Epithelial cell of proximal tubule (primary cell): Measurements from ENCODE around the gene COLEC11. TPM values are rescaled to one million over a fixed set of nuclear protein-coding genes. Genes with fewer than 3 reads are reported as not detected.

Experiments used
- DNase-seq: peaks from one replicate; pipeline ENCODE4 v3.0.0-alpha.2; 2011; ENCODE audit warnings: low read depth
- H3K4me3 ChIP-seq: 2 replicates; pipeline ENCODE4 v1.5.1; 2011; ENCODE audit warnings: low read depth, mild to moderate bottlenecking, low read length
- total RNA-seq: library from RNA; depleted of rRNA; stranded (reverse); fragments of >200 nt; gene quantifications from 2 replicates; pipeline ENCODE4 v1.2.3, GENCODE V29; 2015
- TF ChIP-seq, protein P1 (sequence below): conservative IDR thresholded peaks from 2 replicates; pipeline ENCODE4 v1.5.1; 2012; ENCODE audit warnings: low read depth, mild to moderate bottlenecking, low read length

The COLEC11 gene
- total RNA-seq, 1 donor from 2014 or later: 0.40 TPM

DNA sequence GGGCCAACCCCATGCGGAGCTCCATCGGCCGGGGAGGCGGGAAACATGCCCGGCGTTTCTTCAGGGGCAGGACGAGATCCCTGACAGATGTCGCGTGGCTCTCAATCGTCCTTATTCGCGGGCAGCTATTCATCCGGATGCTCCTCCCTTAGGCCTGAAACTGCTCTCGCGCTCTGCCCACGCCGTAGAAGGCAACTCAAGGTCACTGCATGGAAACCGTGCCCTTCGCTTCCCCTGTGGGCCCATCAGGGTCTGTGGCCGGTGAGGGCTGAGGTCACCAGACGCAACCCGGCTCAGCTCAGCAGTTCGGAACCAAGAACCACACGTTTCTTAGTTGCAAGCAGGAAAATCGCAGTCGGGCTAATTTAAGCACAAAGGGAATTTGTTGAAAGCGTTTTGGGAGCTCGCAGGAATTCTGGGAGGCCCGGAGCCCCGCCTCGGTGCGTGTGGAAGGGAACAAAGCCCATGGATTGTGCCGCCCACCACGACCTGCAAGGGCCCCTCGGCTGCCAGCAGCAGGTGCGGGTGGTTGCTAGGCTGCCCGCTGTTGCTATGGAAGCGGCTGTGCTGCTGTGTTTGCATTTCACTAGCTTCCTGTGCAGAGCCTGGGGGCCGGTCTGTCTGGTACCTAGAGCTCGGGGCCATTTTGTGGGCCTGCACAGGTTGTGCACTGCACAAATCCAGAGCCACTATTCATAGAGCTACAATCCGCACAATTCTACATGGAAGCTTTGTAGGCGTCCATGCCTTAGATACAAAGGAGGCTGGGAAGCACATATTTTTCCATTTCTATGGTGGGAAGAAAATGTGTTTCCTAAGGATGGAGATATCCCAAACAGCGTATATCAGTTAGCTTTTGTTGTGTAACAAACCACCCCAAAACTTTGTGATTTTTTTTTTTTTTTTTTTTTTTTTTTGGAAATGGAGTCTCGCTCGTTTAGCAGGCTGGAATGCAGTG is 57.1 kb downstream of the COLEC11 start:
- TF ChIP-seq, protein P1, sequence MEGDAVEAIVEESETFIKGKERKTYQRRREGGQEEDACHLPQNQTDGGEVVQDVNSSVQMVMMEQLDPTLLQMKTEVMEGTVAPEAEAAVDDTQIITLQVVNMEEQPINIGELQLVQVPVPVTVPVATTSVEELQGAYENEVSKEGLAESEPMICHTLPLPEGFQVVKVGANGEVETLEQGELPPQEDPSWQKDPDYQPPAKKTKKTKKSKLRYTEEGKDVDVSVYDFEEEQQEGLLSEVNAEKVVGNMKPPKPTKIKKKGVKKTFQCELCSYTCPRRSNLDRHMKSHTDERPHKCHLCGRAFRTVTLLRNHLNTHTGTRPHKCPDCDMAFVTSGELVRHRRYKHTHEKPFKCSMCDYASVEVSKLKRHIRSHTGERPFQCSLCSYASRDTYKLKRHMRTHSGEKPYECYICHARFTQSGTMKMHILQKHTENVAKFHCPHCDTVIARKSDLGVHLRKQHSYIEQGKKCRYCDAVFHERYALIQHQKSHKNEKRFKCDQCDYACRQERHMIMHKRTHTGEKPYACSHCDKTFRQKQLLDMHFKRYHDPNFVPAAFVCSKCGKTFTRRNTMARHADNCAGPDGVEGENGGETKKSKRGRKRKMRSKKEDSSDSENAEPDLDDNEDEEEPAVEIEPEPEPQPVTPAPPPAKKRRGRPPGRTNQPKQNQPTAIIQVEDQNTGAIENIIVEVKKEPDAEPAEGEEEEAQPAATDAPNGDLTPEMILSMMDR: no peak
- H3K4me3 ChIP-seq: peak overlapping the region; percentile 33
- no peak for DNase-seq

DNA sequence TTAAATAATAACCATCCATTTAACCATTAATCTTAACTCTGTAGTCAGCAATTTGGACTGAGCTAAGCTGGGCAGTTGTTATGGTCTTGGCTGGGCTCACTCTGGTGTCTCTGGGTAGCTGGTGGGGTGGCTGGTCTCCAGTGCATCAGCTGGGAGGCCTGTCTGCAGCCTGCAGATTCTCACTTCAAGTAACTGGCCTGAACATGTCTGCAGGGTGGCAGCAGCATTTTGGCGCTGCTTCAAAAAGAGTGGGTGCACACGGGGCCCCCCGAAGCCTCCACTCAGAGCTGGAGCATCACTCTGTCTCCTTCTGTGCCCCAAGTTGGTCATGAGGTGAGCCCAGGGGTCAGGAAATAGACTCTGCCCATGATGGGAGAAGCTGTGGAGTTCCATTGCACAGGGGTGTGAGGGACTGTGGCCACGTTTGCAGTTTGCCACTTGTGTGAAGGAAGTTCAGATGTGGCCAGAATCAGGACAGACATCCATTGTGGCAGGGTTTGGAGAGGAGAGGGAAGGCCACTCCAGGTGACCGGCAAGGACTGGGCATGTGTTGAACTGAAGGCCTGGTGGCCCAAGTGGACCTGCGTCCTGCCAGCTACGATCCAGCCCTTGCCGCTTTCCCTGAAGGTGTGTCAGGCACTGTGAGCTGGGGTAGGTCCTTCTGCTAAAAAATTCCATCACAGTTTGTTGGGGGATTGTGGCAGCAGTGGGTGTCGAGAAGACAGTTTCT is 58.1 kb downstream of the COLEC11 start:
- no peak for DNase-seq
- H3K4me3 ChIP-seq: no peak overlapping the region
- TF ChIP-seq, protein P1: no peak

DNA sequence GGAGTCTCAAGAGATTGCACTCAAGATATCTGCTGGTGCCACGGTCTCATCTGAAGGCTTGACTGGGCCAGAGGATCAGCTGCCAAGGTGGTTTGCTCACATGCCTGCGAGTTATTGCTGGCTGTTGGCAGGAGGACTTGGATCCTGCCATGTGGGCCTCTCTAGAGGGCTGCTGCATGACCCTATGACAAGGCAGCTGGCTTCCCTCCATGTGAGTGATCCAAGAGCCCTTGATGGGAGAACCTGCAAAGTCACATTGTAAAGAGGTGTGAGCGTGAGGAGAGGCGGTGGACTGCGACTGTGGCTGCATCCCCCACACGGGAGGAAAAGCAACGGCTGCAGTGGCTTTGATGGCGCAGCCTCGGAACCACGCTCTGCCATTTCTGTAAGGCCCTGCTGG is 59.1 kb downstream of the COLEC11 start:
- TF ChIP-seq, protein P1: no peak
- no peak overlapping the region for H3K4me3 ChIP-seq
- DNase-seq: no peak

DNA sequence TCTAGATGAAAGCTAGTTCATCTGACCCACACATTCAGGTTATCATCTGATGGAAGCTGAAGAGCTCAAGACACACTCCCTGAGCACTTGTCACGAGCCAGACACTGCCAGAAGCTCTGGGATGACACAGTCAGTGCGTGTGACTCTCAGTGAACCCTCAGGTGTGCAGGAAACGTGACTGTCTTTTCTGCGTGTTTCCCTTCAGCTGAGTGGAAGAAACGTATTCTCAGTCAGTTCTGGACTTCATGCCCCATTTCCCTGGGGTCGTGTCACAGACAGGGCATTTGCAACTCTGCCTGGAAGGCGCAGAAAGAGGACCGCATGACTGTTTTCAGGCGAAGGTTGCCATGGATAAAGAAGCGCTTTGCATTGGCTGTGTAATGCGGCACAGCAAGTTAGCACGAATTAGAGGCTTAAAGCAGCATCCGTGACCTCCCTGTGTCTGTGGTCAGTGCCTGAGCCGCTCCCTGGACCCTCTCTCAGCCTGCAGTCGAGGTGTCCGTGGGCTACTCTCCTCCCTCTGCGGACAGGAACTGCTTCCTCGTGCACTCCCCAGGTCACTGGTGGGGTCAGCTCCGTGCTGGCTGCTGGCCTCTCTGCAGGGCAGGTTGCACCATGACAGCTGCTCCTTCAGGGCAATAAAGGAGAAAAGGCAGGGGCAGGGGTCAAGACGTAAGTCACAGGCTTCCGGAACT is 59.8 kb downstream of the COLEC11 start:
- H3K4me3 ChIP-seq: no peak overlapping the region
- no peak for DNase-seq
- TF ChIP-seq, protein P1: no peak

DNA sequence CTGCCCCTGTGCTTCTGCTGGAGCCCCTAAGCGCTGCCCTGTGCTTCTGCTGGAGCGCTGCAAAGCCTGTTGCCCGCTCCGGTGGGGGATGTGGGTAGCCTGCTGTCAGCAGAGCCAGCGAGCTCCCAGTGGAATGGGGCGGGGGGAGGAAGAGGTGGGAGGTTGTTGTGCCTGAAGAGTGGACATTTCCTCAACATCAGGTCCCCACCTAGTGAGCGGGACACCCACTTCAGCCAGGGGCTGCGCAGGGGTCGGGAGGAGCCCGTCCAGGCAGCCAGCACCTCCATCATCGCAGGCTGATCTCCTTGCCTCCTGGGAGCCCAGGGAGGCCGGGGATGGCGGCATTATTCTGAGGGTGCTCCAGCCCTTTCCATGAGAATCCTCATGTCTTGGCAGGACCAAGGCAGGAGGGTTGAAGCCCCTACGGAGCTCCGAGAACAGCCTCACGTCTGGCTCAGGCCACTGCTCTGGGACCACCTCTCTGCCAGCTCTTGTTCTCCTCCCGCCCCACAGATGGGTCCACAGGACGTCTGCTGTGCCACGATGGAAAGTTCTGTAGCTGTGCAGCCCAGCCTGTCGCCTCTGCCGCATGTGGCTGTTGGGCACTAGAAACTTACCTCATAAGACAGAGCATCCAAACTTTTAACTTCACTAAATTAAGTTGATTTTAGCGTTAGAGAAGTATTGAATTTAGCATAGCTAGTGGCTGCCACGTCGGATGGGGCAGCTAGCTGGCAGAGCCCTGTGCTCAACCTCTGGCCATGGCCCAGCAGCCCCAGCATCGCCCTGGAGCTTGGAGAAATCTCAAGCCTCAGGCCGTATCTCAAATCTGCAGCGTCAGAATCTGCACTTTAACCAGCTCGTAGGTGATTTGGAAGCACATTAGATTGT is 61.2 kb downstream of the COLEC11 start:
- TF ChIP-seq, protein P1: no peak
- no peak for DNase-seq

More for the DNA sequence above, 61.2 kb downstream of the COLEC11 start:
- no peak overlapping the region for H3K4me3 ChIP-seq
